Measurements from ENCODE around the gene OGFR. TPM values are rescaled to one million over a fixed set of nuclear protein-coding genes. Genes with fewer than 3 reads are reported as not detected.

The OGFR gene
- total RNA-seq, 1 experiment from 2014 or later: 73.6 TPM

DNA sequence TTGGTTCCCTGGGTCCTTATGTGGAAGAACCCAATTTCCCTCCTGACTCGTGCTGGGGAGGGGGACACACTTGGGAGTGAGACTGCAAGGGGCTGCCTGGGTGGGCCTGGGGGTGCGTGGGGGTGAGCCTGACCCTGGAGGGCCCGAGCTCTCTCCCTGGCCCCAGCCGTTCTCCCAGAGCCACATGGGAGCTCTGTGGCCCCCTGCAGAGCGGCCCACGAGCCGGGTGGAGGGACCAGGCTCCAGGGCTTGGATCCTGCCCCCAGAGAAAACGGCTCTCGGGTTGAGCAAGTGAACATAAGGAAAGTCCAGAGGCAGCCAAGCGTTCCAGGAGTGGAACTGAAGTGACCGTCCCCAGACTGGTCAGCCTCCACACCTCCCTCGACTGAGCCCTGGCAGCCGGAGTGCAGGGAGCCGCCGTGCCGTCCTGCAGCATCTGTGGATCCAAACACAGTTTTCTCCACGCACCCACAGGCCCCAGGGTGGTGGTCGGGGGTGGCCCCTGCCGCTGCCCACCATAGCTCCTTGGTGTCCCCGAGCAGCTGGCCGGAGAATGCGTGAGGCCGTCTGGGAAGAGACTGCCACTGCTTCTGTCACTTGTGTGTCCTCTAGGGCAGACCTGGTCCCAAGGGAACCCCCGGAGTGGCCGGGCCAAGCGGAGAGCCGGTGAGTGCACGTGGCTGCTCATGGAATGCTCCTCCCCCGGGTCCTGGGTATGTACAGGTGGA lies 22.8 kb downstream of the OGFR start:
- intact Hi-C loops (cut with micrococcal nuclease): no loop called here
- POLR2A ChIA-PET: no interaction called here

More for the DNA sequence above, 22.8 kb downstream of the OGFR start:
- TF ChIP-seq CBX3 (IDR thresholded peaks at IDR 0.05; ENCODE audit: low read depth): no peak
- TF ChIP-seq ELF1 (IDR thresholded peaks at IDR 0.05; ENCODE audit: borderline replicate concordance, low read depth): no peak
- TF ChIP-seq, protein P1, sequence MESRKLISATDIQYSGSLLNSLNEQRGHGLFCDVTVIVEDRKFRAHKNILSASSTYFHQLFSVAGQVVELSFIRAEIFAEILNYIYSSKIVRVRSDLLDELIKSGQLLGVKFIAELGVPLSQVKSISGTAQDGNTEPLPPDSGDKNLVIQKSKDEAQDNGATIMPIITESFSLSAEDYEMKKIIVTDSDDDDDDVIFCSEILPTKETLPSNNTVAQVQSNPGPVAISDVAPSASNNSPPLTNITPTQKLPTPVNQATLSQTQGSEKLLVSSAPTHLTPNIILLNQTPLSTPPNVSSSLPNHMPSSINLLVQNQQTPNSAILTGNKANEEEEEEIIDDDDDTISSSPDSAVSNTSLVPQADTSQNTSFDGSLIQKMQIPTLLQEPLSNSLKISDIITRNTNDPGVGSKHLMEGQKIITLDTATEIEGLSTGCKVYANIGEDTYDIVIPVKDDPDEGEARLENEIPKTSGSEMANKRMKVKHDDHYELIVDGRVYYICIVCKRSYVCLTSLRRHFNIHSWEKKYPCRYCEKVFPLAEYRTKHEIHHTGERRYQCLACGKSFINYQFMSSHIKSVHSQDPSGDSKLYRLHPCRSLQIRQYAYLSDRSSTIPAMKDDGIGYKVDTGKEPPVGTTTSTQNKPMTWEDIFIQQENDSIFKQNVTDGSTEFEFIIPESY (IDR thresholded peaks at IDR 0.05; ENCODE audit: extremely low read depth, insufficient replicate concordance, low read length): no peak
- no peak for TF ChIP-seq SP1 (IDR thresholded peaks at IDR 0.05; ENCODE audit: low read depth)
- no peak for TF ChIP-seq TCF7L2 (IDR thresholded peaks at IDR 0.05; ENCODE audit: borderline replicate concordance, extremely low read depth, insufficient read depth, insufficient read length)
- TF ChIP-seq, protein P2, sequence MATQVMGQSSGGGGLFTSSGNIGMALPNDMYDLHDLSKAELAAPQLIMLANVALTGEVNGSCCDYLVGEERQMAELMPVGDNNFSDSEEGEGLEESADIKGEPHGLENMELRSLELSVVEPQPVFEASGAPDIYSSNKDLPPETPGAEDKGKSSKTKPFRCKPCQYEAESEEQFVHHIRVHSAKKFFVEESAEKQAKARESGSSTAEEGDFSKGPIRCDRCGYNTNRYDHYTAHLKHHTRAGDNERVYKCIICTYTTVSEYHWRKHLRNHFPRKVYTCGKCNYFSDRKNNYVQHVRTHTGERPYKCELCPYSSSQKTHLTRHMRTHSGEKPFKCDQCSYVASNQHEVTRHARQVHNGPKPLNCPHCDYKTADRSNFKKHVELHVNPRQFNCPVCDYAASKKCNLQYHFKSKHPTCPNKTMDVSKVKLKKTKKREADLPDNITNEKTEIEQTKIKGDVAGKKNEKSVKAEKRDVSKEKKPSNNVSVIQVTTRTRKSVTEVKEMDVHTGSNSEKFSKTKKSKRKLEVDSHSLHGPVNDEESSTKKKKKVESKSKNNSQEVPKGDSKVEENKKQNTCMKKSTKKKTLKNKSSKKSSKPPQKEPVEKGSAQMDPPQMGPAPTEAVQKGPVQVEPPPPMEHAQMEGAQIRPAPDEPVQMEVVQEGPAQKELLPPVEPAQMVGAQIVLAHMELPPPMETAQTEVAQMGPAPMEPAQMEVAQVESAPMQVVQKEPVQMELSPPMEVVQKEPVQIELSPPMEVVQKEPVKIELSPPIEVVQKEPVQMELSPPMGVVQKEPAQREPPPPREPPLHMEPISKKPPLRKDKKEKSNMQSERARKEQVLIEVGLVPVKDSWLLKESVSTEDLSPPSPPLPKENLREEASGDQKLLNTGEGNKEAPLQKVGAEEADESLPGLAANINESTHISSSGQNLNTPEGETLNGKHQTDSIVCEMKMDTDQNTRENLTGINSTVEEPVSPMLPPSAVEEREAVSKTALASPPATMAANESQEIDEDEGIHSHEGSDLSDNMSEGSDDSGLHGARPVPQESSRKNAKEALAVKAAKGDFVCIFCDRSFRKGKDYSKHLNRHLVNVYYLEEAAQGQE (IDR thresholded peaks at IDR 0.05; ENCODE audit: low read depth): no peak
- TF ChIP-seq POLR2A (IDR thresholded peaks at IDR 0.05; ENCODE audit: borderline replicate concordance, extremely low read depth, insufficient read depth, insufficient read length): no peak
- TF ChIP-seq JUND (IDR thresholded peaks at IDR 0.05): no peak
- TF ChIP-seq SRF (IDR thresholded peaks at IDR 0.05; ENCODE audit: low read depth): no peak
- TF ChIP-seq ZFX (IDR thresholded peaks at IDR 0.05): no peak
- TF ChIP-seq, protein P3, sequence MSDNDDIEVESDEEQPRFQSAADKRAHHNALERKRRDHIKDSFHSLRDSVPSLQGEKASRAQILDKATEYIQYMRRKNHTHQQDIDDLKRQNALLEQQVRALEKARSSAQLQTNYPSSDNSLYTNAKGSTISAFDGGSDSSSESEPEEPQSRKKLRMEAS (IDR thresholded peaks at IDR 0.05): no peak
- RAD21 ChIA-PET (ENCODE audit: low non-redundant PET in 1 of 2, low total read pairs in 2 of 2, uncharacterized antibody in 2 of 2, unreplicated experiment in 2 of 2): no interaction called here
- Histone ChIP-seq H3K9ac (ENCODE audit: low read length) (no peak overlapping the region), H3K27me3 (ENCODE audit: insufficient read depth, low read length) (no peaks in the 10 kb centered on the region), H3K36me3 (ENCODE audit: control insufficient read depth in 1 of 2, insufficient read depth in 2 of 2, low read length in 2 of 2) (no peaks in the 10 kb centered on the region), H3K9me3 (ENCODE audit: control insufficient read depth in 1 of 2, insufficient read depth in 1 of 2, low read depth in 1 of 2, low read length in 2 of 2) (no peaks in the 10 kb centered on the region), H3K4me1 (ENCODE audit: control insufficient read depth in 1 of 2, insufficient read depth in 2 of 2, low read length in 2 of 2) (peaks cover 29 to 38% of the 10 kb centered on the region in 2 experiments), H4K20me1 (ENCODE audit: insufficient read depth) (no peaks in the 10 kb centered on the region), H2AFZ (ENCODE audit: low read depth, low read length, poor library complexity, severe bottlenecking) (no peak overlapping the region), H3K79me2 (ENCODE audit: insufficient read depth, low read length) (no peaks in the 10 kb centered on the region), H3K4me3 (replicated peaks in 1 of 2; ENCODE audit: low read depth in 1 of 2, low read length in 2 of 2) (no peak overlapping the region), H3K9me2 (ENCODE audit: insufficient read depth) (no peaks in the 10 kb centered on the region), H3K4me2 (ENCODE audit: low read length) (no peak overlapping the region), H3K27ac (ENCODE audit: low read depth, low read length) (no peak overlapping the region)
- DNase-seq (ENCODE audit: low read depth, low spot score) (no peak), ATAC-seq (no peak)
- BruUV-seq (replicated peaks): no TSS peak
- CTCF ChIA-PET: no interaction called here

Data from HCT116 (cell line).